ENCODE data around the gene MVP. TPM values are rescaled to one million over a fixed set of nuclear protein-coding genes. Genes with fewer than 3 reads are reported as not detected.
A peak's percentile ranks its signal among the peaks of the same experiment; 100 is the strongest.

The MVP gene
- total and polyA plus RNA-seq, 5 donors from 2014 or later: 116 to 163 (median 143) TPM

DNA sequence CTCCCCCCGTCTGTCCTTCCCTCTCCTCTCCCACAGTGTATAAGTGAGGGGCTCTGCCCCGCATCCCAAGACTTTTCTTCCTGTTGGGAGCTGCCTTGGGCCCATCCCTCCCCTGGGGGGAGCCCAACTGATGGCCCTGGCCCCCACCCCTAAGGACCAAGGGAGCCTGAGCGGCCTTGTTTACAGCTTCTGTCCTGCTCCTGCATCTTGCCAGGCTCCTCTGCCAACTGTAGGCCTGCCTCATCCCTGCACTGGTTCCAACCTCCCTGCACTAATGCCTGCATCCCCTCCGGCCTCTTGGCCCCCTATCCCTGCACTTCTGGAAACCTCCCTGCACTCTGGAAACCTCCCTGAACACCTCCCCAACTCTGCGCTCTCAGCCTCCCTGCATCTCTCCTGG lies 5.7 kb upstream of the MVP start:
- H3K27ac ChIP-seq (ENCODE audit: insufficient read depth, low read length, poor library complexity, severe bottlenecking): no peak overlapping the region
- H3K27me3 Mint-ChIP-seq: peaks cover 16% of the 10 kb centered on the region

DNA sequence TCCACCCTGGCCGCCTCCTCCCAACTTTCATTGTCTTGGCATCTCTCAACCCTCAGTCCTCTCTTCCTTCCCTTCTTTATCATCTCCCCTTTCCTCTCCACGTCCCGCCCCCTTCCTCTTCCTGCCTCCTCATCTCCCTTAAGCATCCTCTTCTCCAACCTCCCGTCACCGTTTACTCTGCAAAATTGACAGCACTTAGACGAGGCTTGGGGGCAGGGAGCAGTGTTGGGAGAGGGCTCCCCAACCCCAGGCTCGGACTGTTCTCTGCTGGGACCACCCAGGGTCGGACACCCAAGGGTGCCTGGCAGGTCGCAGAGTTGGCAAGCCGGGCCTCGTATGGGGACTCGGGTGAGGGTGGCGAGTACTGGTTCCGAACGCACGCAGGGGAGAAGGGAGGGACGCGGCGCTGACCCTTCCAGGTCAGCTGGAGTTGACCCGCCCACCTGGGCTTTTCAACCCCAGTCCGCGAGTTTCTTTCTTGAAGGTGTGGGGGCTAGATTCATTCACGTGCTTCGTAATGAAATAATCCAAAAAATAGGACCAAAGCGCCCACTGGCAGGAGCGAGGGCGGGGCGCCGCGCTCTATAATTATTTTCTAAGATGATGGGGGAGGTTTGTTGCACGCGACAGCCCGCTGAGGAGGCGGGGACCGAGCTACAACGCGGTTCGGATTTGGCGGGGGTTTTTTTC lies 5.1 kb upstream of the MVP start:
- Histone ChIP-seq H3K4me1 (ENCODE audit: control insufficient read depth, insufficient read depth, low read length, poor library complexity, severe bottlenecking) (peaks cover 68% of the 10 kb centered on the region), H3K36me3 (ENCODE audit: control insufficient read depth, insufficient read depth, low read length) (peaks cover 13% of the 10 kb centered on the region), H3K27ac (ENCODE audit: insufficient read depth, low read length, poor library complexity, severe bottlenecking) (peak overlapping the region; percentile 91), H3K4me3 (ENCODE audit: low read depth, low read length) (peak overlapping the region; percentile 68), H3K27me3 (ENCODE audit: control insufficient read depth, insufficient read depth, low read length) (no peaks in the 10 kb centered on the region), H3K9me3 (ENCODE audit: control insufficient read depth in 2 of 2, low read length in 2 of 2) (no peaks in the 10 kb centered on the region)
- no peak for ATAC-seq (ENCODE audit: low read depth in 2 of 2)
- H3K4me1 Mint-ChIP-seq: peaks cover 5 to 78% (median 44%) of the 10 kb centered on the region in 4 donors
- peaks cover 0 to 2% (median 0%) of the 10 kb centered on the region in 7 donors for H3K9me3 Mint-ChIP-seq
- H3K27ac Mint-ChIP-seq: peak overlapping the region in 2 of 3 donors; percentile 97
- peaks cover 6% of the 10 kb centered on the region for H3K36me3 Mint-ChIP-seq
- peaks cover 16% of the 10 kb centered on the region for H3K27me3 Mint-ChIP-seq
- DNase-seq: no peak
- H3K4me3 Mint-ChIP-seq: peak overlapping the region; percentile 94 to 98 (median 95)

More for the DNA sequence above, 5.7 kb upstream of the MVP start:
- ATAC-seq (ENCODE audit: low read depth in 2 of 2) (no peak), DNase-seq (no peak)
- Mint-ChIP-seq H3K9me3 (peaks cover 0 to 2% (median 0%) of the 10 kb centered on the region in 7 donors), H3K36me3 (peaks cover 6% of the 10 kb centered on the region), H3K4me1 (peaks cover 5 to 77% (median 43%) of the 10 kb centered on the region in 4 donors), H3K4me3 (peak overlapping the region; percentile 82 to 98 (median 95)), H3K27ac (peak overlapping the region; percentile 18 to 97 (median 82))
- Histone ChIP-seq H3K27me3 (ENCODE audit: control insufficient read depth, insufficient read depth, low read length) (no peaks in the 10 kb centered on the region), H3K4me1 (ENCODE audit: control insufficient read depth, insufficient read depth, low read length, poor library complexity, severe bottlenecking) (peaks cover 68% of the 10 kb centered on the region), H3K36me3 (ENCODE audit: control insufficient read depth, insufficient read depth, low read length) (peaks cover 15% of the 10 kb centered on the region), H3K9me3 (ENCODE audit: control insufficient read depth in 2 of 2, low read length in 2 of 2) (no peaks in the 10 kb centered on the region), H3K4me3 (ENCODE audit: low read depth, low read length) (peak overlapping the region; percentile 68)

DNA sequence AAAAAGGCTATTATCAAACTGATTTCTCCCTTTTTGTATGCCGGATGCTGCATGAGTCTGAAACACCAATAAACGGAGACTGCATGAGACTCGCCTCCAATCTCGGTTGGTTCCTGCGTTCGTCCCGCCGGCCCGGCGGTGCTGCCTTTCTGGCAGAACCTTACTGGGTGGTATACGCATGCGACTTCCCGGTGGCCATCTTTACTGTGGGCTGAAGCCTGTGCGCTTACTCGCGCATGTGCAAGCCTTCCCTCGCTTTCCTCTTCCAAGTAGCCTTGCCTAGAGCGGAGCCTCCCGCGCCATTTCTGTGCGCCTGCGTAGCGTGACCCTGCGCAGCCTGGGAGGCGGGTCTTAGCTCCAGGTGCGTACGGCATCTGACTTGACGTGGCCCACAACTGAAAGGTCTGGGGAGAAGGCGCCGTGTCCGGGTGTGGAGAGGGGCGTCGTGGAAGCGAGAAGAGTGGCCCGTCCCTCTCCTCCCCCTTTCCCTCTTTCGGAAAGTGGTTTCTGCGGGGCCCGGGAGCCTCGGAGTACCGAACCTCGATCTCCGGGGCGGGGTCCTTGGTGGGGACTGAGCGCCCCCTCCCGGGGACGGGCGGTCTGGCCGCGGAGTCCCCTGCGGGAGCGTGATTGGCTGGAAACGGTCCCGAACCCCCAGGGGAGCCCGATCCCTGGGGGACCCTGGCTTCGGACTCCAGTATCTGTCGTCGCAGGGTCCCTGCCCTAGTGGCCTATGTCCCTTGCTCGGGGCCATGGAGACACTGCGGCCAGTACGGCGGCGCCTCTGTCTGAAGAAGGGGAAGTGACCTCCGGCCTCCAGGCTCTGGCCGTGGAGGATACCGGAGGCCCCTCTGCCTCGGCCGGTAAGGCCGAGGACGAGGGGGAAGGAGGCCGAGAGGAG lies 4.2 kb upstream of the MVP start, which contains the start of gene PAGR1:
TSS of gene PAGR1 (plus strand) at position 360 of the 901 bp plus-strand sequence. CDS start at position 734, 374 bp downstream.
- Mint-ChIP-seq H3K27ac (peak within 1 kb of the TSS; percentile 97), H3K36me3 (peaks cover 6% of the 10 kb centered on the region), H3K27me3 (peaks cover 14% of the 10 kb centered on the region), H3K4me1 (peaks cover 5 to 78% (median 39%) of the 10 kb centered on the region in 4 donors), H3K9me3 (peaks cover 0 to 2% (median 0%) of the 10 kb centered on the region in 7 donors), H3K4me3 (peak within 1 kb of the TSS; percentile 94 to 98 (median 95))
- peaks cover 10% of the 10 kb centered on the region for H3K36me3 ChIP-seq (ENCODE audit: control insufficient read depth, insufficient read depth, low read length)
- peak; percentile 98 to 100 (median 99) for DNase-seq
- H3K9me3 ChIP-seq (ENCODE audit: control insufficient read depth in 2 of 2, low read length in 2 of 2): no peaks in the 10 kb centered on the region
- H3K27ac ChIP-seq (ENCODE audit: insufficient read depth, low read length, poor library complexity, severe bottlenecking): peak within 1 kb of the TSS; percentile 91
- H3K27me3 ChIP-seq (ENCODE audit: control insufficient read depth, insufficient read depth, low read length): no peaks in the 10 kb centered on the region
- H3K4me3 ChIP-seq (ENCODE audit: low read depth, low read length): peak within 1 kb of the TSS; percentile 68
- ATAC-seq (ENCODE audit: low read depth in 2 of 2): peak; percentile 80
- peaks cover 68% of the 10 kb centered on the region for H3K4me1 ChIP-seq (ENCODE audit: control insufficient read depth, insufficient read depth, low read length, poor library complexity, severe bottlenecking)

DNA sequence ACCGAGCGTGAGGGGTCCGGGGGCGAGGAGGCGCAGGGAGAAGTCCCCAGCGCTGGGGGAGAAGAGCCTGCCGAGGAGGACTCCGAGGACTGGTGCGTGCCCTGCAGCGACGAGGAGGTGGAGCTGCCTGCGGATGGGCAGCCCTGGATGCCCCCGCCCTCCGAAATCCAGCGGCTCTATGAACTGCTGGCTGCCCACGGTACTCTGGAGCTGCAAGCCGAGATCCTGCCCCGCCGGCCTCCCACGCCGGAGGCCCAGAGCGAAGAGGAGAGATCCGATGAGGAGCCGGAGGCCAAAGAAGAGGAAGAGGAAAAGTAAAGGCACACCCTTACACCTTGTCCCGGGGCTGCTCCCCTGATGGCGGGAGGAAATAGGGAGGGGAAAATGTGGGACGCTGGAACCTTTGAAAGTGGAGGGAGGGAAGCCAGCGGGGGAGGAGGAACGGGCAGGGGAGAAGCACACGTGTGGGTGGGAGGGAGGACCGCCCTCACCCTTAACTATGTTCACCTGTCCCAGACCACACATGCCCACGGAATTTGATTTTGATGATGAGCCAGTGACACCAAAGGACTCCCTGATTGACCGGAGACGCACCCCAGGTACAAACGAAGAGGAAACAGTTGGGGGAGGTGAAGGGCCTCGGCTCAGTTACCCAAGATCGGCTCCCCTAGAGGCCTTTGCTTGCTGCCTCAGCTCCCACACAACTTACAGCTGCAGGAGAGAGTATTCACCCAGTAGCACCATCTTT lies 3.4 kb upstream of the MVP start:
- H3K27me3 ChIP-seq (ENCODE audit: control insufficient read depth, insufficient read depth, low read length): no peaks in the 10 kb centered on the region
- Mint-ChIP-seq H3K27ac (peak overlapping the region; percentile 92 to 97 (median 97)), H3K9me3 (peaks cover 0 to 2% (median 0%) of the 10 kb centered on the region in 7 donors), H3K36me3 (peaks cover 6% of the 10 kb centered on the region), H3K4me3 (peak overlapping the region; percentile 94 to 98 (median 95)), H3K4me1 (peaks cover 5 to 78% (median 39%) of the 10 kb centered on the region in 4 donors), H3K27me3 (peaks cover 11% of the 10 kb centered on the region)
- DNase-seq (peak; percentile 39 to 81 (median 52)), ATAC-seq (ENCODE audit: low read depth in 2 of 2) (no peak)
- peaks cover 68% of the 10 kb centered on the region for H3K4me1 ChIP-seq (ENCODE audit: control insufficient read depth, insufficient read depth, low read length, poor library complexity, severe bottlenecking)
- H3K27ac ChIP-seq (ENCODE audit: insufficient read depth, low read length, poor library complexity, severe bottlenecking): peak overlapping the region; percentile 91
- no peaks in the 10 kb centered on the region for H3K9me3 ChIP-seq (ENCODE audit: control insufficient read depth in 2 of 2, low read length in 2 of 2)
- H3K4me3 ChIP-seq (ENCODE audit: low read depth, low read length): peak overlapping the region; percentile 68
- H3K36me3 ChIP-seq (ENCODE audit: control insufficient read depth, insufficient read depth, low read length): peaks cover 10% of the 10 kb centered on the region

DNA sequence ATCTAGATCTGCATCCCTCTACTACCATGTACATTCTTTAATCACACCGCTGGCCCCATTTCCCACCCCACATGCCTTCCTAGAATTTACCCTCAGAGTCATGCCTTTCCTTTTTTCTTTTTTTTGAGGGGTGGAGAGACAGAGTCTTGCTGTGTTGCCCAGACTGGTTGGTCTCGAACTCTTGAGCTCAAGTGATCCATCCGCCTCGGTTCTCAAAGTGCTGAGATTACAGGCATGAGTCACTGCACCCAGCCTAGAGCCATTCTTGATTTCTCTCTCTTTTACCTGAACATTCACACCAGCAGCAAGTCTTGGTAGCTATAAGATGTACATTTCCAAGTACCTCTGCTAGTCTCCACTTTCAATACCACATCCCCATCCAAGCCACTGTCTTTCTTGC lies 2.2 kb upstream of the MVP start:
- H3K27me3 Mint-ChIP-seq: peaks cover 11% of the 10 kb centered on the region
- Histone ChIP-seq H3K4me3 (ENCODE audit: low read depth, low read length) (peak overlapping the region; percentile 31), H3K27ac (ENCODE audit: insufficient read depth, low read length, poor library complexity, severe bottlenecking) (no peak overlapping the region), H3K36me3 (ENCODE audit: control insufficient read depth, insufficient read depth, low read length) (peaks cover 10% of the 10 kb centered on the region), H3K27me3 (ENCODE audit: control insufficient read depth, insufficient read depth, low read length) (no peaks in the 10 kb centered on the region), H3K9me3 (ENCODE audit: control insufficient read depth in 2 of 2, low read length in 2 of 2) (no peaks in the 10 kb centered on the region), H3K4me1 (ENCODE audit: control insufficient read depth, insufficient read depth, low read length, poor library complexity, severe bottlenecking) (peaks cover 72% of the 10 kb centered on the region)
- H3K4me1 Mint-ChIP-seq: peaks cover 5 to 80% (median 43%) of the 10 kb centered on the region in 4 donors
- H3K27ac Mint-ChIP-seq: peak overlapping the region; percentile 57 to 86 (median 70)
- ATAC-seq (ENCODE audit: low read depth in 2 of 2): no peak
- peaks cover 6% of the 10 kb centered on the region for H3K36me3 Mint-ChIP-seq
- H3K9me3 Mint-ChIP-seq: peaks cover 0 to 2% (median 0%) of the 10 kb centered on the region in 7 donors
- peak overlapping the region; percentile 94 to 95 (median 95) for H3K4me3 Mint-ChIP-seq
- DNase-seq: no peak

DNA sequence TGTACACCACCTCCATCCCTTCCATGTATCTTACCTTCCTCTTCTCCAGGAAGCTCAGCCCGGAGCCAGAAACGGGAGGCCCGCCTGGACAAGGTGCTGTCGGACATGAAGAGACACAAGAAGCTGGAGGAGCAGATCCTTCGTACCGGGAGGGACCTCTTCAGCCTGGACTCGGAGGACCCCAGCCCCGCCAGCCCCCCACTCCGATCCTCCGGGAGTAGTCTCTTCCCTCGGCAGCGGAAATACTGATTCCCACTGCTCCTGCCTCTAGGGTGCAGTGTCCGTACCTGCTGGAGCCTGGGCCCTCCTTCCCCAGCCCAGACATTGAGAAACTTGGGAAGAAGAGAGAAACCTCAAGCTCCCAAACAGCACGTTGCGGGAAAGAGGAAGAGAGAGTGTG lies 756 bp upstream of the MVP start:
- Mint-ChIP-seq H3K9me3 (peaks cover 0 to 2% (median 0%) of the 10 kb centered on the region in 7 donors), H3K27ac (peak overlapping the region; percentile 83 to 97 (median 95)), H3K4me1 (peaks cover 5 to 91% (median 43%) of the 10 kb centered on the region in 4 donors), H3K36me3 (peaks cover 6% of the 10 kb centered on the region), H3K4me3 (peak overlapping the region; percentile 94 to 99 (median 95)), H3K27me3 (peaks cover 3% of the 10 kb centered on the region)
- Histone ChIP-seq H3K27me3 (ENCODE audit: control insufficient read depth, insufficient read depth, low read length) (no peaks in the 10 kb centered on the region), H3K36me3 (ENCODE audit: control insufficient read depth, insufficient read depth, low read length) (peaks cover 10% of the 10 kb centered on the region), H3K27ac (ENCODE audit: insufficient read depth, low read length, poor library complexity, severe bottlenecking) (peak overlapping the region; percentile 87), H3K9me3 (ENCODE audit: control insufficient read depth in 2 of 2, low read length in 2 of 2) (no peaks in the 10 kb centered on the region), H3K4me1 (ENCODE audit: control insufficient read depth, insufficient read depth, low read length, poor library complexity, severe bottlenecking) (peaks cover 86% of the 10 kb centered on the region), H3K4me3 (ENCODE audit: low read depth, low read length) (peak overlapping the region; percentile 95)
- DNase-seq (no peak), ATAC-seq (ENCODE audit: low read depth in 2 of 2) (no peak)

Data from CD4-positive, CD25-positive, alpha-beta regulatory T cell (primary cell).